ENCODE results near the gene CST4.
A peak's percentile ranks its signal among the peaks of the same experiment; 100 is the strongest.
"Not testable (repeated sequence)": the region's sequence is repeated elsewhere in the genome, so short reads cannot be mapped to it uniquely, and the experiment has no call there.

CST4 gene, protein sequence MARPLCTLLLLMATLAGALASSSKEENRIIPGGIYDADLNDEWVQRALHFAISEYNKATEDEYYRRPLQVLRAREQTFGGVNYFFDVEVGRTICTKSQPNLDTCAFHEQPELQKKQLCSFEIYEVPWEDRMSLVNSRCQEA

DNA sequence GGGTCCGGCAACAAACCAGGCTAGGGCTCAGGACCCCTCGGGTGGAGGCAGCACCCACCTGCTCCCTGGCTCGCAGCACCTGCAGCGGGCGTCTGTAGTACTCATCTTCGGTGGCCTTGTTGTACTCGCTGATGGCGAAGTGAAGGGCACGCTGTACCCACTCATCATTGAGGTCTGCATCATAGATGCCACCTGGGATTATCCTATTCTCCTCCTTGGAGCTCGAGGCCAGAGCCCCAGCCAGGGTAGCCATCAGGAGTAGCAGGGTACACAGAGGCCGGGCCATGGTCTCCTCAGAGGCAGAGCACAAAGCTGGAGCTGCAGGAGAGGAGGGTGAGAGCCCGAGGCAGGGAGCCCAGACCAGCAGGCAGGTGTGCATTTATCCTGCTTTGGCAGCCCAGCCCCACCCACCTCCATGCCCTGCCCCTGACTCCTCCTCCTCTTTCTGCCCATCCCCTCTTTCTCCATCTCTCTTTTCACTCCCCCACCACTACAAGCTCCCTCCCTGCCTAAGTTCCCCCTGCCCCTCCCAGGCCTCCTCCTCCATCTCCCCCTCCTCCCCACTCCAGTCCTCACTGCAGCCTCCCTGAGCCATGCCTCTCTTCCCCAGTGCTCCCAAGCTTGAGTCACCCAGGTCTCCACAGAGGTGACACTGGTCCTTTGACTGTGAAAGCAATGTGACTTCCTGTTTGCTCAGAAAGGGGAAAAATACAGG is at the start of gene CST4:
Gene CST4 (minus strand): TSS at position 355 of the 715 bp plus-strand sequence. CDS start 69 bp downstream, at position 286.
- not testable (repeated sequence) for DNase-seq (ENCODE audit: low read depth in 2 of 3, low spot score in 2 of 3)

DNA sequence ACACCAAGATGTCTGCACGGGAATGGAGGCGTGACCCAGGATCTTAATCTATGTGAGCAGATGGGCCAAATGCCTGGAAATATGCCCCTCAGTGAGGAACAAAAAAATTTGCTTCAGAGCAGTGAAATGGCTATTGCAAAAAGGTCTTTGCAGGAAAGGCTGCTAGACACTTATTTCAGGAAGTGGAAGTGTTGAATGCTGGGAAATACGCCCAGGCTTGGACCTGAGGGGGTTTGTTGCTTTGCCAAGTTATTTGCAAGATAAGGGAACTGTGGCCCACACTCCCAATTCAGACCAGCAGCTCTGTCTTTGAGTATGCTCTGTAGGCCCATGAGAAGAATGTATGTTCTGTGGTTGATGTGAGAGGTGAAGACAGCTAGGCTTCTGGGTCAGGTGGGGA is 46.6 kb upstream of the CST4 start:
- not testable (repeated sequence) for DNase-seq (ENCODE audit: low read depth in 2 of 3, low spot score in 2 of 3)

DNA sequence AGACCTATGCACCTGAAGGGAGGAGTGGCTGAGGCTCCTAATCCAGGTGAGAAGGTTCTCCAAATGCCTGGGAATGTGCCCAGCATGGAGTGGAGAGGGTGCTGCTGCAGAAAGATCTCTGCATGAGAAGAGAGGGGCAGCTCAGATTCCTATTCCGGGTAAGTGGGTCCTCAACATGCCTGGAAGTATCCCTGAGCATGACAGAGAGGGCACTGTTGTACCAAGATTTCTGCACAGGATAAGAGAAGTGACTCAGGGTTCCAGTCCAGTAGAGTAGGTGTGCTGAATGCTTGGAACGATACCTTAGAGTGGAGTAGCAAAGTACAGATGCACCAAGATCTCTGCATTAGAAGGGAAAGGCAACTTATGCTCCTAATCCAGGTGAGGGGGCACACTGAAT is 46.1 kb upstream of the CST4 start:
- DNase-seq (ENCODE audit: low read depth in 2 of 3, low spot score in 2 of 3): not testable (repeated sequence)

DNA sequence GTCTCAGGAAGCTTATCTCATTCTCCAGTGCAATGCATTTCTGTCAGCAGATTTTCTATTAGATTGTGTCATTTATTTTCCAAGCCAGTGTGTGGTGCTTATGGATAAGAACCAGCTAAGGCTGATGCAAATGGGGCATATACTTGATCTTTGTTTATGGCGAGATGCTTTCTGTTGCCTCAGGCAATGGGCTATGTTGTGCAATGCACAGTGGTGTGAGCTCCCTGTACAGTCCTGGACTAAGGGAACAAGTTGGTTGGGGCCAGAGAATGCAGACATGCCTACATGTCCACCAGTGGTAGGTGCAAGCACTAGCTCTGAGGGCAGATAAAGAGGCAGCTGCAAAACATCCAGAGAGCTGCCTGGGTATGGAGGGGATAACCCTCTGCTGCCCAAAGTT is 45.6 kb upstream of the CST4 start:
- not testable (repeated sequence) for DNase-seq (ENCODE audit: low read depth in 2 of 3, low spot score in 2 of 3)

DNA sequence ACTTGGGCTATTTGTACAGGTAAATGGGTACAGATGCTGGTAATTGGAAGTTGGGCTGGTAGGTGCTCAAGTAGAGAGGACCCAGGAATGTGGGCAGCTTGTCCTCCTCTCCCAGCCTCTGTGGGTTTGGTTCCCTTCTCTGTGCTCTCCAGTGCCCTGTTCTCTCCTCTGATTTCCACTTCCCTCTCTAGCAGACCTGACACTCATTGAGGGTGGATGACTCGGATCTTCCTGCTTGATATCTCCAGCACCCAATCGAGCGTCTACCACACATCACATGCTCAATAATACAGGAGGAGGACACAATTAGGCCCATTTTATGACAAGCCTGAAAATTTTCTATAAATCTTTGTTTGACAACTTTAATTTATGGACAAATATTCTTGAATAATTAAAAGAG is 38.2 kb upstream of the CST4 start:
- no peak for DNase-seq (ENCODE audit: low read depth in 2 of 3, low spot score in 2 of 3)

DNA sequence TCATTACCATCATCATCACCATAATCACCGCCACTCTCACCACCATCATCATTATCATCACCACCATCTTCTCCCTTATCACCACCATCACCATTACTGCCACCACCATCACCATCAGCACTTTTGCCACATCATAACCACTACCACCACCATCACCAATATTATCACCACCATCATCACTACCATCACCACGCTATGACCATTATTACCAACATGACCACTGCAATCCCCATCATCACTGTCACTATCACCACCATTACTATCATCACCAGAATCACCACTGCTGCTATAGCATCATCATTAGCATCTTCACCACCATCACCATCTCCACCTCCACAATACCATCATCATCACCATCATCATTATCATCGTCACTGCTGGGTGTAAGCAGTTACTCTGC is 36.3 kb upstream of the CST4 start:
- no peak for DNase-seq (ENCODE audit: low read depth in 2 of 3, low spot score in 2 of 3)

DNA sequence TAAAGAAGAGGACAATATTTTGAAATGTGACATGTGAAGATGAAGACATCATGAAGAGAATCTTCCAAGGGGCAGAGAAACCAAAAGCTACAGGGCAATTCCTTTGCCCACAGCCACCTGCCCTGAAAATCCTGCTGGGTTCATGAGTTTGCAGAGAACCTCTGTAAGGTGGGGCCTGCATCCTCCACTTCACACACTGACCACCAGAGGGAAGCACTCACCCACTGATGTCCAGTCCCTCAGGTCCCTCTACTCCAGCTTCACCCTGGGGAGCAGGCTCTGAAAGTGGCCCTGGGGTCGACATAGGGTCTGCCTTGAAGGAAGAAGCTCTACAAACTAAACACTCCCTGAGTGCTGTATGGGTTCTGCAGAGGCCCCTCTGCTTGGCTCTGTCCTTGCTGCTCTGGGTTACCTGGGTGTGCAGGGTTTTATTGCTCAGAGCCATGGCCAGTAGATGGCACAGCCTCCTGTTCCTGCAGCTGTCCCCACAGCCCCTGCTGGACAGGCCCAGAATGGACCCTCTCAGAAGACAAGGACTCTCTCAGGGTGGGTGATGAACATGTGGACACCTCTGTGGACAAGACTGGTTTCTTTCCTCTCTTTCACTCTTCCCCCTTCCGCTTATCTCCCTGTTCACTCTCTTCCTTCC is 34.9 kb upstream of the CST4 start:
- DNase-seq (ENCODE audit: low read depth in 2 of 3, low spot score in 2 of 3): peak in 1 of 3 experiments; percentile 6

DNA sequence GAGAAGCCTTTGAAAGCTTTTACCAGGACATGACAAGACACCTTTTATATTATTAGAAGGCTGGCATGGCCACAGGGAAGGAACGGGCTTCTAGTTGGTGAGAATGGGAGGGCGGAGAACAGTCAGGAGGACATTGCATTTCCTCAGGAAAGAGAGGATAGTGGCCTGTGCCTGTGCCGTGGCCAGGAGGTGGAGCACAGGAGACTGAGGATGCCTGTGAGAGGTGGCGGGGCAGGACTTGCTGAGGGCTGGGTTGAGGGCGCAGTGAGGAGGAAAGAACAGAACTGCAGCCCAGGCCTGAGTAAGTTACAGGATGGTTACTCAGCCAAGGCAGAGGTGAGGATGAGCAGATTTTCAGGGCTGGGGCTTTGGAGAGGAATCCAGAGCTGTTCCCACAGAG is 34.0 kb upstream of the CST4 start:
- DNase-seq (ENCODE audit: low read depth in 2 of 3, low spot score in 2 of 3): not testable (repeated sequence)

DNA sequence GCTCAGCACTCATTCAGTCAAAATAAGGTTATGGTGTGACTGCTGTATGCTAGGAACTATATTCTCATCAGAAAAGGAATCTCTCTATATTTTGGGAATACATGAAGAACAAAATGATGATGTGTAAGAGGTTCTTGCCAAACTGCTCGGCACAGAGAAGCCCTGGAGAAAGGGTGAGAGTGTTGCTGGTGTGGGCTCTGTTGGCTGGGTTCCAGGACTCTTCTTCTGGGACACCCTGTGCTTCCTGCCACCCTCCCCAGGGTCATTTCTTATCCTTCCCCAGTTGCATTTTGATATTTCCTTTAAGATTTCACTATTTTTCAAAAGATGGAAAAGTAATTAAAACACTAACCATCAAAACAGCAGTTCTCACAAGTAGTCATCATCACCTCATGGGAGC is 33.1 kb upstream of the CST4 start:
- DNase-seq (ENCODE audit: low read depth in 2 of 3, low spot score in 2 of 3): no peak

DNA sequence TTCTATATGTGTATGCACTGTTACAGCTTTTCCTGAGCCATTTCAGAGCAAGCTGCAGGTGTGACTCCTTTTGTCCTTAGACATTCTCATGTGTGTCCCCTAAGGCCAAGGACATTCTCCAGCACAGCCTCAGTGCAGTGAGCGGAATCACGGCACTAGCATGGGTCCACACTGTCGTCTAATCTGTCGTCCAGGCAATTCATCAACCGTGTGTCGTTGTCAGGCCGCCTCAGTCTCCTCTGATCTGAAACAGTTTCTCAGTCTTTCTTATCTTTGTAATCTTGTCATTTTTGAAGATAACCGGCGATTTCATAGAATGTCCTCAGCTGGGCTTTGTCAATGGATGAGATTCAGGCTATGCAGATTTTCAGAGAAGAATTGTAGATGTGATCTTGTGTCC is 30.5 kb upstream of the CST4 start:
- not testable (repeated sequence) for DNase-seq (ENCODE audit: low read depth in 2 of 3, low spot score in 2 of 3)

DNA sequence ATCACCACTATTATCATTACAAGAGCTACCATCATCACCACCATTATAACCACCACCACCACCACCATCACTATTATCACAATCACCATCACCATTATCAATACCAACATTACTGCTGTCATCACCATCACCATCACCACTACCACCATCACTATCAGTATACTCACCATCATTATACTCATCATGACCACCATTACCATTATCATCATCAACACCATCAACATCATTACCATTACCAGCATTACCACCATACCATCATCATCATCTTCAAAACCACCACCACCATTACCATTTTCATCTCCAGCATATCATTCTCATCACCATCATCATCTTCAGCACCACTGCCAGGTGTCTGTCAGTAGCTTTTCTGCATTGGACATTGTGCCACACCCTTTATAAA is 22.9 kb upstream of the CST4 start:
- DNase-seq (ENCODE audit: low read depth in 2 of 3, low spot score in 2 of 3): not testable (repeated sequence)

DNA sequence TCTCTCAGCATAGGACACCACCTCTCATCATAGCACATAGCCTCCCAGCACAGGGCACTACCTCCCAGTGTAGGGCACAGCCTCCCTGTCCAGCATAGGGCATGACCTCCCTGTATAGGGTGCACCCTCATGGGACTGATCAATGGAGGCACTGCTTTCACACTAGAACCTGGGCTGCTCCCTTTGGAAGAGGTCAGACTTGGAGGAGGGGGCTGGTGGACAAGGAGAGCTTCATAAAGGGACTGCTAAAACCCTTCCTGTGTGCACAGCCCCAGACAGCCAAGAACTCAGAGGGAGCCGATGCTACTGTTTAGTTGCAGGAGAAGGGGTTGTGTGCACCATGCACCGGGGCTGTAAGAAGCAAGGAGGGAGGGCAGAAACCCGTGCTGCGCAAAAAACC is 21.9 kb upstream of the CST4 start:
- DNase-seq (ENCODE audit: low read depth in 2 of 3, low spot score in 2 of 3): no peak

DNA sequence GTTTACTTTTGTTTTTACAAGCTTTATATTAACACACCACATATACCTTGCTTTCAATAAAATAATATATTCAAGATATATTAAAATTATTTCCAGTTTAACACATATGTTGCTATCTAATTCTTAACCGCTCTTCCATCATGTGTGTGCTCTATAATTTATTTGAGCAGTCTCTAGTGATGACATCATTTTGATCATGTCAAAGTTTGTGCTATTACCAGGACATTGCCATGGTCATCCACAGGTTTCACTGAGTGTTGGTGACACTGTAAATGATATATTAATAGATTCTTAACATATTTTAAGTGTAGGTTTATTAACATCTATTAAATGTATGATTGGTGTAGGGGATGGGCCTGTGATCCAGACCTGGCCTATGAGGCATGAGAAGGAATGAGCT is 17.1 kb upstream of the CST4 start:
- no peak for DNase-seq (ENCODE audit: low read depth in 2 of 3, low spot score in 2 of 3)

DNA sequence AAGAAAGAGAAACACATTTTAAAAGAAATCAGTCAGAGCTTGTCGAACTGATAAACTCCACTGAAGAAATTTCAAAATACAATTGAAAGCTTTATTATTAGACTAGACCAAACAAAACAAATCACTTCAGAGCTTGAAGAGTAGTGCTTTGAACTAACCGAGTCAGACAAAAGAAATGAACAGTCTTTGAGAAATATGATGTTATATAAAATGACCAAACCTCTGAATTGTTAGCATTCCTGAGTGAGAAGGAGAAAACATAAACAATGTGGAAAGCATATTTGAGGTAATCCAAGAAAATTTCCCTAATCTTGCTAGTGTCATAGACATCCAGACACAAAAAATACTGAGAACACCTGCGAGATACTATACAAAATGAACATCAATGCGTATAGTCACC is 13.2 kb upstream of the CST4 start:
- no peak for DNase-seq (ENCODE audit: low read depth in 2 of 3, low spot score in 2 of 3)

DNA sequence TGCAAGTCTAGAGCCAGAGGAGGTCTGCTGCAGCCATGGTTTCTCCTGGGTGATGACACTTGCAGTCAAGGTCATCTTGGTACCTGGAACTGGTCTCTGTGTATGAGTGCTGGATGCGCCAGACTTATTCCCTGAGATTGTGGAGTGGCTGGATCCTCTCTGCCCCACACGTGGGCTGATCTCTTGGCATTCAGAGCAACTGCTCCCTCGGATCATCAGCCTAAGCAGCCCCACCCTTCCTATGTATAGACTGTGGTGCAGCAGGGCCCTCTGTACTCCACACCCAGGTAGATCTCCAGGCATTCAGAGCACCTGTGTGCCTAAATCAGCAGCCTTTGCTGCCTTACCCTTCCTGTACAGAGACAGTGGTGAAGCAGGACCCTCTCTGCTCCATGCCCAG is 12.1 kb upstream of the CST4 start:
- DNase-seq (ENCODE audit: low read depth in 2 of 3, low spot score in 2 of 3): no peak

DNA sequence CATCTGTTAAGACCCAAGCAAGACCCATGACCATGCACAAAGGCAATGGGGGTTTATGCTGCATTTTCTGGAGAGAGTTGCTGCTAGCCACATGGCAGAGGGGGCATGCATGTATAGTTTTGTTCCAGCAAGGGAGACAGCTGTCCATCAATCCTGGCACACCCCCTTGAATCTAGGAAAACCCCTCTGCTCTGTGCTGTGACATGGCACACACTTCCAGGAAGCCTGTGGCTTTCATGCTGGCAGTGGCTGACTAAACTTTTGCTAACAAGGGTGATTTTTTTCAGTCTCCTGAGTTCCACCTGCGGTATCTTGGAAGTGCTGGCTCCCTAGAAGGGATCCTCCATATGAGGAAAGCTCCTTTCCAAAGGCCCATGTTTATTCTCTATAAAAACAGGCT is 9.1 kb upstream of the CST4 start:
- no peak for DNase-seq (ENCODE audit: low read depth in 2 of 3, low spot score in 2 of 3)

DNA sequence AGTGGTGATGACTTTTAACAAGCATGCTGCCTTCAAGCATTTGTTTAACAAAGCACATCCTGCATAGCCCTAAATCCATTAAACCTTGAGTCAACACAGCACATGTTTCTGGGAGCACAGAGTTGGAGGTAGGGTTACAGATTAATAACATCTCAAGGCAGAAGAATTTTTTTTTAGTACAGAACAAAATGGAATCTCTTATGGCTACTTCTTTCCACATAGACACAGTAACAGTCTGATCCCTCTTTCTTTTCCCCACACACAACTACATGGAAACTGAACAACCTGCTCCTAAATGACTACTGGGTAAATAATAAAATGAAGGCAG is 6.2 kb upstream of the CST4 start:
- not testable (repeated sequence) for DNase-seq (ENCODE audit: low read depth in 2 of 3, low spot score in 2 of 3)

DNA sequence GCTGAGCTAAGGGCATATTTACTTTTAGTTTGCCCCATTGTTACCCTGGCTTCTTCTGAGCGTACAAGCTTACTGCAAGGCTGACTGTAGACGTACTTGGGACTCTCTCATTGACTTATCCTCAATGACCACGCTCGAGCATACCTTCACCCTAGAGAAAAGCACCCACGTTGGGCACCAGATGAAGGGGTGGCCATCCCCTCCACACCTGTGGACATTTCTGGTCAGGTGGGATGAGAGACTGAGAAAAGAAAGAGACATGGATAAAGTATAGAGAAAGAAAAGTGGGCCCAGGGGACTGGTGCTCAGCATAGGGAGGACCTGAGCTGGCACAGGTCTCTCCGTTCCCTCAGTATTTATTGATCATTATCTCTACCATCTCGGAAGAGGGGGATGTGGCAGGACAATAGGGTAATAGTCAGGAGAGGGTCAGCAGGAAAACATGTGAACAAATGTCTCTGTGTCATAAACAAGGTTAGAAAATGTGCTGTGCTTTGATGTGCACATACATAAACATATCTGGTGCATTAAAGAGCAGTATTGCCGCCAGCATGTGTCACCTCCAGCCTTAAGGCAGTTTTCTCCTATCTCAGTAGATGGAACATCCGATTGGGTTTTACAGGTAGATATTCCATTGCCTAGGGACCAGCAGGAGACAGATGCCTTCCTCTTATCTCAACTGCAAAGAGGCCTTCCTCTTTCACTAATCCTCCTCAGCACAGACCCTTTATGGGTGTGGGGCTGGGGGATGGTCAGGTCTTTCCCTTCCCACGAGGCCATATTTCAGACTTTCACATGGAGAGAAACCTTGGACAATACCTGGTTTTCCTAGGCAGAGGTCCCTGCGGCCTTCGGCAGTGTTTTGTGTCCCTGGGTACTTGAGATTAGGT is 5.6 kb upstream of the CST4 start:
- not testable (repeated sequence) for DNase-seq (ENCODE audit: low read depth in 2 of 3, low spot score in 2 of 3)

DNA sequence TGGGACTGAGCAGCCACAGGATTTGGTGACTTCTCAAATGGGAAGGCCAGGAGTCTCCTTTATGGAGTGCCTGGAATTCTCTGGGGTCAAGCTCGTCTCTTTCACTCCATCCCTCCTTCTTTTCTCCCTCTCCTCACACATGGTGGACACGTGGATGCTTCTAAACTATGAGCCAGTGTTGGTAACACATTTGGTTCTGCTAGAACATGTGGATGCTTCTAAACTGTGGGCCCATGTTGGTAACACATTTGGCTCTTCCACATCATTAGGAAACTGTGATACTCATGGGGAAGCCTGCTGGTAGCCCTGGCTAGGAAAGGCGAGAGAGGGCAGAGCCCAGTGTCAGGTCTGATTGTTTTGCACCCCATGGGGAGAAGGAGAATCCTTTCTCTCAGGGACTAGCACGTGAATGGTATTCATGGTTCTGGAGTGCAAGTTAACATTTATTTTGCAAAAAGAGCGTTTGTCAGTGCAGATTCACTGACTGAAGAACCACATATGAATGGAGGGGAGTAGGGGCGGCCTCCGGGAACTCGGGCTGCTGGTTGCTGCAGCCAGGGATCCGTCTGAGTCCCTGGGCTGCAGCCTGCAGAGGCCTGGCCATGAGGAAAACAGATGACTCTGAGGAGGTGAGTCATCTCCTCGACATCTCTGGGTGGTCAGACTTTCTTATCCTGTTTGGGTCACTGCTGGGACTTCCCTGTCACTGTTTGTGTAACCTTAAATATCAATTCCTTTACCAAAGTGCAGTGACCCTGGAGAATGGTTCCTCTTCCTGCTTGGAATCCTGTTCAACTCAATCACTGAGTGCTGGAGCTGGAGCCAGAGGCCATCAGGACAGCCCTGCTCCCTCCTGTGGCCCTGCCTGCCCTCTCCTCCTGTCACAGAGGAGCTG is 4.1 kb upstream of the CST4 start:
- DNase-seq (ENCODE audit: low read depth in 2 of 3, low spot score in 2 of 3): not testable (repeated sequence)

DNA sequence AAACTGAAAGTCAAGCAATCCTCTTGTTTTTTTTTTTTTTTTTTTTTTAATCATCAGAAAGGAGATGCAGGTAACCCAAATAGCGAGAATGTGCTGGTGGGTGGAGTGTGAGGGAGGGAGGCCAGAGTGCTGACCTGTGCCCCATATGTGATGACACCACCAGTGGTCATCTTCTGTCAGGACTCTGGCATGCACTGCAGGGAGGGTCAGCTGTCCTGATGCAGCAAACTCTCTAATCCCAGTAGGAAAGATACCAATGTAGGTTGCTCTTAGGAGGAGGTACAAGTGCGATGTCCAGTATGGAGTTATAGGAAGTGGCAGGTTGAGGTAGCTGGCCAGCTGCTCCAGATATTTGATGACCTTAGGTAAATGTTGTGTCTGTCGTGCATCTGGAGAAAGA is 2.8 kb upstream of the CST4 start:
- DNase-seq (ENCODE audit: low read depth in 2 of 3, low spot score in 2 of 3): no peak

DNA sequence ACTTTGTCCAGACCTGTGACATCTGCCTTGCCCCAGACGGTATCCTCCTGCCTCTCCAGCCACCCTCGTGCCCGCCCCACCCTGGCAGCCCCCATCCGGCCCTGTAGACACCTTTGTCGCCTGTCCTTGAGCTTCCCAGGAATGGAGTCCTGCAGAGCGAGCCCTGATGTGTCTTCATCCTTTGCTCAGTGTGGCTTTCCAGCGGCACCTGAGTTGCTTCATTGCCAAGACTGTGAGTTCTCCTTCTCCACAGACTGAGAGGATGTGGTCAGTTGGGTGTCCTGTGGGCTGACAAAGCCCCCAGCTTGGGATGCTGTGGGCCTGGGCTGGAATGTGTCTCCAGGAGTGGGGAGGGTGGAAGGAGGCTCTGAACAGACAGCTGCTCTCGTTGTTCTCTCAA is 1.7 kb upstream of the CST4 start:
- DNase-seq (ENCODE audit: low read depth in 2 of 3, low spot score in 2 of 3): no peak

Measured in activated CD8-positive, alpha-beta memory T cell treated with anti-CD3 and anti-CD28 coated beads for 48 hours (primary cell).